ENCODE data around the gene VN1R4. TPM values are rescaled to one million over a fixed set of nuclear protein-coding genes. Genes with fewer than 3 reads are reported as not detected.

VN1R4 gene
- total RNA-seq, 1 experiment from 2014 or later, result not detected

GRCh38 chr19:53311897-53312296 is 44.4 kb upstream of the VN1R4 start:
- Histone ChIP-seq H2BK15ac (ENCODE audit: low read depth, low read length) (no peak overlapping the region), H3K23ac (ENCODE audit: insufficient read length, low read depth, low read length) (no peak overlapping the region), H3K4ac (ENCODE audit: low read depth, low read length) (no peak overlapping the region), H2BK120ac (ENCODE audit: low read depth, low read length, poor library complexity, severe bottlenecking) (no peak overlapping the region), H4K20me1 (ENCODE audit: control insufficient read depth, insufficient read depth, insufficient read length) (no peaks in the 10 kb centered on the region), H4K91ac (ENCODE audit: insufficient read length, low read depth, low read length) (no peak overlapping the region), H3K9ac (ENCODE audit: extremely low read depth, insufficient read length, low read length) (no peak overlapping the region), H3K4me1 (ENCODE audit: insufficient read depth, low read length) (no peaks in the 10 kb centered on the region), H3T11ph (ENCODE audit: low read length) (no peak overlapping the region), H3K9me3 (ENCODE audit: control insufficient read depth, low read depth, low read length) (no peaks in the 10 kb centered on the region), H2AK5ac (ENCODE audit: insufficient read length, low read length) (no peak overlapping the region), H3K23me2 (ENCODE audit: insufficient read length, low read depth, low read length, poor library complexity, severe bottlenecking) (no peaks in the 10 kb centered on the region), H3K79me2 (ENCODE audit: insufficient read depth, low read length) (no peaks in the 10 kb centered on the region), H2AFZ (ENCODE audit: low read length) (no peak overlapping the region), H2BK20ac (ENCODE audit: low read depth, low read length, poor library complexity, severe bottlenecking) (no peak overlapping the region), H3K4me2 (ENCODE audit: insufficient read depth, insufficient read length, low read length) (no peak overlapping the region), H3K56ac (ENCODE audit: insufficient read length, low read depth, low read length) (no peak overlapping the region), H4K5ac (ENCODE audit: insufficient read length, low read depth, low read length) (no peak overlapping the region), H3K27ac (ENCODE audit: insufficient read length, low read depth, low read length) (no peak overlapping the region), H3K79me1 (ENCODE audit: insufficient read depth, low read depth, low read length, poor library complexity, severe bottlenecking) (no peaks in the 10 kb centered on the region), H4K8ac (replicated peaks; ENCODE audit: insufficient read length, low read depth, low read length) (no peak overlapping the region), H3K14ac (ENCODE audit: insufficient read depth, low read length) (no peak overlapping the region), H3K18ac (ENCODE audit: insufficient read length, low read depth, low read length) (no peak overlapping the region), H3K27me3 (ENCODE audit: insufficient read depth, low read length) (no peaks in the 10 kb centered on the region; the same call in 1 of the 2 replicates), H2BK5ac (ENCODE audit: insufficient read length, low read length) (no peak overlapping the region), H2BK12ac (ENCODE audit: insufficient read length, low read depth, low read length) (no peak overlapping the region)
- Mint-ChIP-seq H3K4me1 (peaks cover 0 to 9% of the 10 kb centered on the region in 2 experiments; a peak in 2 of 4 replicates), H3K36me3 (ENCODE audit: insufficient read depth in 1 of 3, low read depth in 3 of 3) (peaks cover 0 to 5% (median 0%) of the 10 kb centered on the region in 3 experiments; a peak in 2 of 7 replicates), H3K4me3 (no peak overlapping the region), H3K27me3 (ENCODE audit: low read depth) (peaks cover 90% of the 10 kb centered on the region), H3K27ac (no peak overlapping the region), H3K9me3 (peaks cover 25 to 37% of the 10 kb centered on the region in 2 experiments)
- DNase-seq, result no peak
- WGBS (ENCODE audit: extremely low coverage, insufficient read length, low lambda C conversion rate), result no CpG with 5 or more reads among the region's 12 CpGs
- TF ChIP-seq CTCF (conservative IDR thresholded peaks at IDR 0.05), result no peak

Measured in H9 (cell line).